HFFc6 (cell line): Measurements from ENCODE around the gene CTSL. TPM values are rescaled to one million over a fixed set of nuclear protein-coding genes. Genes with fewer than 3 reads are reported as not detected.
"Not testable (repeated sequence)": the region's sequence is repeated elsewhere in the genome, so short reads cannot be mapped to it uniquely, and the experiment has no call there.

Source experiments
- DNase-seq: peaks from one replicate; pipeline ENCODE4 v3.0.0-alpha.2; 2018
- H3K27ac Mint-ChIP-seq: 2 replicates; pipeline ENCODE4 v1.8.0; 2020; ENCODE audit warnings: mild to moderate bottlenecking, mixed read lengths
- H3K27me3 Mint-ChIP-seq: 2 replicates; pipeline ENCODE4 v1.8.0; 2021; ENCODE audit warnings: mild to moderate bottlenecking, moderate library complexity, mixed read lengths; ENCODE audit not compliant: insufficient read depth
- H3K36me3 Mint-ChIP-seq: 2 replicates; pipeline ENCODE4 v1.8.0; 2021; ENCODE audit warnings: low read depth, mixed read lengths
- H3K4me1 Mint-ChIP-seq: 2 replicates; pipeline ENCODE4 v1.8.0; 2020; ENCODE audit warnings: low read depth, mixed read lengths
- H3K4me3 Mint-ChIP-seq: 2 replicates; pipeline ENCODE4 v1.8.0; 2020; ENCODE audit warnings: mild to moderate bottlenecking, moderate library complexity, mixed read lengths
- H3K9me3 Mint-ChIP-seq: 2 replicates; pipeline ENCODE4 v1.8.0; 2020; ENCODE audit warnings: mild to moderate bottlenecking, mixed read lengths
- total RNA-seq, 6 experiments: library from RNA; stranded (reverse); fragmentation: NEBNext Ultra II Directional; extraction: Animal tissue kit (Norgen Biotek cat#: 25700); gene quantifications; 2 replicates in 1 of 6; 3 replicates in 5 of 6; pipeline ENCODE4 v1.2.3, GENCODE V29; 2021
- TF ChIP-seq, protein P1 (sequence below): fragments of 200-600 bp; sonication (generic); IDR thresholded peaks from 2 replicates; pipeline ENCODE4 v1.5.0; 2021; ENCODE audit warnings: antibody characterized with exemption, mild to moderate bottlenecking

The CTSL gene
- total RNA-seq, 6 experiments from 2014 or later = 189 to 232 (median 210) TPM

DNA sequence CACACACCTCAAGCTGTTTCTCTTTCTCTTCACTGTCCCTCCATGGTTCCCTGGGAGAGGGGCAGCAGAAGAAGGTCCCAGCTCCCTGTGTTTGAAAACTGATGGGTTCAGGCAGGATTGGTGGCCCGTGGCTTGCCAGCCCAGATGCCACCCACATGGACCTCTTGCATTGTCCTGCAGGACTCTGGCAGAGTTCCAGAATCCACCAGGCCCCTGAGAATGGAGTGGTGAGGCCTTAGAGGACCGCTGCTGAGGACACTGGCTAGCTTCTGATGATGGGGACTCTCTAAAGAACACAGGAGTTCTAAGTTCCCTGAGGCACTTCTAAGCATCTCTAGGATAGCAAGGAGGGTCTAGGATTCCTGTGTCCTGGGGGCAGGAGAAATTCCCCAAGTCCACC is 24.8 kb downstream of the CTSL start:
- Mint-ChIP-seq H3K36me3 (no peaks in the 10 kb centered on the region), H3K27me3 (peaks cover 7% of the 10 kb centered on the region), H3K9me3 (peaks cover 7% of the 10 kb centered on the region; the same call in 1 of the 2 replicates), H3K4me3 (no peak overlapping the region), H3K27ac (no peak overlapping the region), H3K4me1 (no peaks in the 10 kb centered on the region)
- TF ChIP-seq, protein P1, sequence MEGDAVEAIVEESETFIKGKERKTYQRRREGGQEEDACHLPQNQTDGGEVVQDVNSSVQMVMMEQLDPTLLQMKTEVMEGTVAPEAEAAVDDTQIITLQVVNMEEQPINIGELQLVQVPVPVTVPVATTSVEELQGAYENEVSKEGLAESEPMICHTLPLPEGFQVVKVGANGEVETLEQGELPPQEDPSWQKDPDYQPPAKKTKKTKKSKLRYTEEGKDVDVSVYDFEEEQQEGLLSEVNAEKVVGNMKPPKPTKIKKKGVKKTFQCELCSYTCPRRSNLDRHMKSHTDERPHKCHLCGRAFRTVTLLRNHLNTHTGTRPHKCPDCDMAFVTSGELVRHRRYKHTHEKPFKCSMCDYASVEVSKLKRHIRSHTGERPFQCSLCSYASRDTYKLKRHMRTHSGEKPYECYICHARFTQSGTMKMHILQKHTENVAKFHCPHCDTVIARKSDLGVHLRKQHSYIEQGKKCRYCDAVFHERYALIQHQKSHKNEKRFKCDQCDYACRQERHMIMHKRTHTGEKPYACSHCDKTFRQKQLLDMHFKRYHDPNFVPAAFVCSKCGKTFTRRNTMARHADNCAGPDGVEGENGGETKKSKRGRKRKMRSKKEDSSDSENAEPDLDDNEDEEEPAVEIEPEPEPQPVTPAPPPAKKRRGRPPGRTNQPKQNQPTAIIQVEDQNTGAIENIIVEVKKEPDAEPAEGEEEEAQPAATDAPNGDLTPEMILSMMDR = no peak
- no peak for DNase-seq

DNA sequence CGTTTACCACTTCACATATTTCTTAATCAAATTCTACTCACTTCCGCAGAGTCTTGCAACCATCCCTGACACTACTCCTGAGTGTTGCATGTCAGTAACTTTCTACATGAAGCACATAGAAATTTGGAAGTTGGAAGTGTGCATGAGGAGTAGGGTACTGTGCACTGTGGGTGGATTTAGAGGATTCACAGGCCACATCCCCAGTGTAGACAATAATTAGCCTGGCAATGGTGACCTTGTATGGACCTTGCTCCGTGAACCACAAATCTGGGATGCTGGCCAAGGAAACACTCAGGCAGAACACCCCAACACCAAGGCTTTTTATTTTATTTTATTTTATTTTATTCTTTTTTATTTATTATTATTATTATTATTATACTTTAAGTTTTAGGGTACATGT is 25.5 kb downstream of the CTSL start:
- H3K27ac Mint-ChIP-seq = no peak overlapping the region
- no peaks in the 10 kb centered on the region for H3K4me1 Mint-ChIP-seq
- DNase-seq = no peak
- no peak overlapping the region for H3K4me3 Mint-ChIP-seq
- peaks cover 7% of the 10 kb centered on the region; the same call in 1 of the 2 replicates for H3K9me3 Mint-ChIP-seq
- no peaks in the 10 kb centered on the region for H3K36me3 Mint-ChIP-seq
- TF ChIP-seq, protein P1 = no peak
- peaks cover 7% of the 10 kb centered on the region for H3K27me3 Mint-ChIP-seq

DNA sequence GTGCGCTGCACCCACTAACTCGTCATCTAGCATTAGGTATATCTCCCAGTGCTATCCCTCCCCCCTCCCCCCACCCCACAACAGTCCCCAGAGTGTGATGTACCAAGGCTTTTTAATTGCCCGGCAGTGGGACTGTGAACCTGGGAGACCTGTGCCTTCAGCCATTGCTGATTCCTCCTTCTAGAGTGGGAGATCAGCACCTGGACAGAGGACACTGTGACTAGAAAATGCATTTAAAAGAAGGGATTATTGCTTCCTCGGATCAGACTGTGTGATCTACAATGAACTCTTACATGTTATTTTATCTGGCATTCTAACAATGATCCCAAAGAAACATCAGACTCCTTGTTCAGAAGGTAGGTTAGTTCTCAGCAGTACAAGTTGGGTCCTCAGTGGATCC is 25.9 kb downstream of the CTSL start:
- no peak for DNase-seq
- Mint-ChIP-seq H3K36me3 (no peaks in the 10 kb centered on the region), H3K27me3 (peaks cover 5% of the 10 kb centered on the region), H3K9me3 (peaks cover 7% of the 10 kb centered on the region; the same call in 1 of the 2 replicates), H3K4me1 (no peaks in the 10 kb centered on the region), H3K4me3 (no peak overlapping the region), H3K27ac (no peak overlapping the region)
- TF ChIP-seq, protein P1 = no peak

DNA sequence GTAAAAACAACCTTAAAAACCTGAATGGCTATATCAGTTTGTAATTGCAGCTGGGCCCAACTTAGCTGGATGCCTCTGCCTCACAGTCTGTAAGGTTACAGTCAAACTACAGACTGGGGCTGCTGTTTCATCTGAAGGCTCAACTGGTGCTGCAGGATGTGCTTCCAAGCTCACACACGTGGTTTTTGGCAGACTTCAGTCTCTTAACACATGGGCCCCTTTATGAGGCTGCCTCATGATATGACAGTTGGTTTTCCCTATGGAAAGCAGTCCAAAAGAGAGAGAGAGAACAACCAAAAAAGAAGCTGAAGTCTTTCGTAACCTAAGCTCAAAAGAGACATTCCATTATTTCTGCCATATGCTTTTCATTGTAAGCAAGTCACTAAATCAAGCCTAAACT is 27.4 kb downstream of the CTSL start:
- no peak overlapping the region for H3K27ac Mint-ChIP-seq
- peaks cover 7% of the 10 kb centered on the region; the same call in 1 of the 2 replicates for H3K9me3 Mint-ChIP-seq
- no peaks in the 10 kb centered on the region for H3K36me3 Mint-ChIP-seq
- no peak for DNase-seq
- TF ChIP-seq, protein P1 = no peak
- peaks cover 2% of the 10 kb centered on the region for H3K27me3 Mint-ChIP-seq
- H3K4me1 Mint-ChIP-seq = no peaks in the 10 kb centered on the region
- no peak overlapping the region for H3K4me3 Mint-ChIP-seq

DNA sequence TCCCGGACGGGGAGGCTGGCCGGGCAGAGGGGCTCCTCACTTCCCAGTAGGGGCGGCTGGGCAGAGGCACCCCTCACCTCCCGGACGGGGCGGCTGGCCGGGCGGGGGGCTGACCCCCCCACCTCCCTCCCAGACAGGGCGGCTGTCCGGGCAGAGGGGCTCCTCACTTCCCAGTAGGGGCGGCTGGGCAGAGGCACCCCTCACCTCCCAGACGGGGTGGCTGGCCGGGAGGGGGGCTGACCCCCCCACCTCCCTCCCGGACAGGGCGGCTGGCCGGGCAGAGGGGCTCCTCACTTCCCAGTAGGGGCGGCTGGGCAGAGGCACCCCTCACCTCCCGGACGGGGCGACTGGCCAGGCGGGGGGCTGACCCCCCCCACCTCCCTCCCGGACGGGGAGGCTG is 32.4 kb downstream of the CTSL start:
- not testable (repeated sequence) for H3K4me1 Mint-ChIP-seq, H3K27me3 Mint-ChIP-seq, H3K4me3 Mint-ChIP-seq, DNase-seq, H3K36me3 Mint-ChIP-seq, H3K27ac Mint-ChIP-seq
- peaks cover 11% of the 10 kb centered on the region for H3K9me3 Mint-ChIP-seq

DNA sequence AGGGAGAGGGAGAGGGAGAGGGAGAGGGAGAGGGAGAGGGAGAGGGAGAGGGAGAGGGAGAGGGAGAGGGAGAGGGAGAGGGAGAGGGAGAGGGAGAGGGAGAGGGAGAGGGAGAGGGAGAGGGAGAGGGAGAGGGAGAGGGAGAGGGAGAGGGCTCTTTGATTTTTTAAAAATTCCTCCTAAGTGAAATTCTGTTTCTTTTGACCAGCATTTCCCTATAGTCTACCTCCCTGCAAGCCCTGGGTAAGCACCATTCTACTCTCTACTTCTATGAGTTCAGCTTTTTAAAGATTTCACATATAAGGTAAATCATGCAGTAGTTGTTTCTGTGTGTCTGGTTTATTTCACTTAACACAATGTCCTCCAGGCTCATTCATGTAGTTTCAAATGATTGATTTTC is 34.1 kb downstream of the CTSL start:
- not testable (repeated sequence) for H3K27ac Mint-ChIP-seq, DNase-seq, H3K4me3 Mint-ChIP-seq, H3K36me3 Mint-ChIP-seq, H3K4me1 Mint-ChIP-seq
- H3K9me3 Mint-ChIP-seq = peaks cover 11% of the 10 kb centered on the region
- peaks cover 12% of the 10 kb centered on the region for H3K27me3 Mint-ChIP-seq

DNA sequence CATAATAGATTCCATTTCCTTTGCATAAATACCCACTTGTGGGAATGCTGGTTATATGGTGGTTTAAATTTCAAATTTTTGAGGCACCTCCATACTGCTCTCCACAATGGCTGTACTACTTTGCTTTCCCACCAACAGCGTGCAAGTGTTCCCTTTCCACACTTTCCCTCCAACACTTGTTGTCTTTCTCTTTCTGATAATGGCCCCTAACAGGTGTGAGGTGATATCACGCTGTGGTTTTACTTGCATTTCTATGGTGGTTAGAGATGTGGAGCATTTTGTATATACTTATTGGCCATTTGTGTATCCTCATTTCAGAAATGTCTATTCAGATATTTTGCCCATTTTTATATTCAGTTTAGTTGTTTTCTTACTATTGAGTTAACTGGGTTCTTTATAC is 34.6 kb downstream of the CTSL start:
- H3K9me3 Mint-ChIP-seq = peaks cover 11% of the 10 kb centered on the region
- H3K4me3 Mint-ChIP-seq = no peak overlapping the region
- TF ChIP-seq, protein P1 = no peak
- H3K4me1 Mint-ChIP-seq = no peaks in the 10 kb centered on the region
- no peaks in the 10 kb centered on the region for H3K36me3 Mint-ChIP-seq
- no peak for DNase-seq
- peaks cover 12% of the 10 kb centered on the region for H3K27me3 Mint-ChIP-seq
- no peak overlapping the region for H3K27ac Mint-ChIP-seq
